Tibial artery (tissue), 4 donors: ENCODE results near the gene CTR9.

Experiments used
- DNase-seq, 2 donors: peaks; one replicate each; pipeline ENCODE4 v3.0.0-alpha.2; 2019
- H3K27ac ChIP-seq, 2 donors: fragments of 200-600 bp; sonication (generic) in 1 of 2; 1 replicate in 1 of 2; 2 replicates in 1 of 2; pipeline ENCODE4 v1.5.1; 2018 to 2019; ENCODE audit warnings: mild to moderate bottlenecking in 1 of 2
- H3K27me3 ChIP-seq, 2 donors: fragments of 200-600 bp; sonication (generic) in 1 of 2; one replicate each; pipeline versions ENCODE4 v1.5.1 to v1.6.0; 2016 to 2019
- H3K36me3 ChIP-seq, 3 donors: fragments of 200-600 bp; sonication (generic) in 2 of 3; one replicate each; pipeline ENCODE4 v1.5.1; 2016 to 2019; ENCODE audit warnings: mild to moderate bottlenecking in 2 of 3
- H3K4me1 ChIP-seq, 4 donors: fragments of 200-600 bp; sonication (generic) in 2 of 4; 1 replicate in 3 of 4; 2 replicates in 1 of 4; pipeline ENCODE4 v1.5.1; 2016 to 2019
- H3K4me3 ChIP-seq, 2 donors: fragments of 200-600 bp; sonication (generic) in 1 of 2; 1 replicate in 1 of 2; 2 replicates in 1 of 2; pipeline ENCODE4 v1.5.1; 2018 to 2019; ENCODE audit warnings: mild to moderate bottlenecking in 2 of 2
- H3K9me3 ChIP-seq, 3 donors: fragments of 200-600 bp; sonication (generic) in 1 of 3; one replicate each; pipeline ENCODE4 v1.5.1; 2016 to 2019
- intact Hi-C: fragments of 100-400 bp; cut with DNase I; formaldehyde crosslinking; loops from one replicate; pipeline ENCODE4 v1.15.0; 2023; ENCODE audit warnings: low total_unique reads
- TF ChIP-seq, protein P1 (sequence below), 2 experiments: fragments of 200-600 bp in 1 of 2; fragments of 450-650 bp in 1 of 2; IDR thresholded peaks; one replicate each; pipeline ENCODE4 v1.5.1; 2017 to 2019; ENCODE audit warnings: antibody characterized with exemption in 2 of 2, mild to moderate bottlenecking in 1 of 2, moderate library complexity in 1 of 2

The CTR9 gene

DNA sequence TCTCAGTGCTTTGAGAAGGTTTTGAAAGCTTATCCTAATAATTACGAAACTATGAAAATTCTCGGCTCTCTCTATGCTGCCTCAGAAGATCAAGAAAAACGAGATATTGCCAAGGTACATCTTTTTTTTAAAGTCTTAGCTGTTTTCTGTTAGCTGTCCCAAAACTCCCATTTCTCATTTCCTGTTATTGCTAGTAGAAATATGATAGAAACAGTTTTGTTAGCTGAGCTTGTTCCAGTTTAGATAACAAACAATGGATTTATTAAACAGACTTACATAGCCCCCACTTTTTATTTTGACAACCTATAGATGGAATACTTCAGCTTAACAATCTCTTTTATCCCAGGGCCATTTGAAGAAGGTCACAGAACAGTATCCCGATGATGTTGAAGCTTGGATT lies 12.7 kb downstream of the CTR9 start:
- no peak overlapping the region for H3K4me3 ChIP-seq
- H3K27ac ChIP-seq = no peak overlapping the region
- intact Hi-C loops = no loop called here
- H3K9me3 ChIP-seq = no peaks in the 10 kb centered on the region
- DNase-seq = no peak
- H3K4me1 ChIP-seq = no peaks in the 10 kb centered on the region
- TF ChIP-seq, protein P1, sequence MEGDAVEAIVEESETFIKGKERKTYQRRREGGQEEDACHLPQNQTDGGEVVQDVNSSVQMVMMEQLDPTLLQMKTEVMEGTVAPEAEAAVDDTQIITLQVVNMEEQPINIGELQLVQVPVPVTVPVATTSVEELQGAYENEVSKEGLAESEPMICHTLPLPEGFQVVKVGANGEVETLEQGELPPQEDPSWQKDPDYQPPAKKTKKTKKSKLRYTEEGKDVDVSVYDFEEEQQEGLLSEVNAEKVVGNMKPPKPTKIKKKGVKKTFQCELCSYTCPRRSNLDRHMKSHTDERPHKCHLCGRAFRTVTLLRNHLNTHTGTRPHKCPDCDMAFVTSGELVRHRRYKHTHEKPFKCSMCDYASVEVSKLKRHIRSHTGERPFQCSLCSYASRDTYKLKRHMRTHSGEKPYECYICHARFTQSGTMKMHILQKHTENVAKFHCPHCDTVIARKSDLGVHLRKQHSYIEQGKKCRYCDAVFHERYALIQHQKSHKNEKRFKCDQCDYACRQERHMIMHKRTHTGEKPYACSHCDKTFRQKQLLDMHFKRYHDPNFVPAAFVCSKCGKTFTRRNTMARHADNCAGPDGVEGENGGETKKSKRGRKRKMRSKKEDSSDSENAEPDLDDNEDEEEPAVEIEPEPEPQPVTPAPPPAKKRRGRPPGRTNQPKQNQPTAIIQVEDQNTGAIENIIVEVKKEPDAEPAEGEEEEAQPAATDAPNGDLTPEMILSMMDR (IDR thresholded peaks at IDR 0.05) = no peak
- H3K27me3 ChIP-seq = no peaks in the 10 kb centered on the region
- H3K36me3 ChIP-seq = peaks cover 60 to 82% (median 79%) of the 10 kb centered on the region in 3 donors

DNA sequence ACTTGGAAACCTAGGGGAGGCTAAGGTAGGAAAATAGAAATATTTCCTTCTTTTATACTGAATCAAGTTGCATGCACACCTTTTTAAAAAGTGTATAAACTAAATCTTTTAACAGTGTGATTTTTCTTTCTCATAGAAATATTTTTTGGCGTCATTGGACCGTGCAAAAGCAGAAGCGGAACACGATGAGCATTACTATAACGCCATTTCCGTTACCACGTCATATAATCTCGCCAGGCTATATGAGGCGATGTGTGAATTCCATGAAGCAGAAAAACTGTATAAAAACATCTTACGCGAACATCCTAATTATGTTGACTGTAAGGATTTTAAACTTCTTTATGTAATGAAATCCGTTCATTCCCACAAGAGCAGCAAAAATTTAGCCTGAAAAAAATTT lies 13.4 kb downstream of the CTR9 start:
- no peak overlapping the region for H3K27ac ChIP-seq
- no peaks in the 10 kb centered on the region for H3K27me3 ChIP-seq
- no peaks in the 10 kb centered on the region for H3K9me3 ChIP-seq
- peaks cover 60 to 75% (median 73%) of the 10 kb centered on the region in 3 donors for H3K36me3 ChIP-seq
- no peak overlapping the region for H3K4me3 ChIP-seq
- TF ChIP-seq, protein P1 (IDR thresholded peaks at IDR 0.05) = no peak
- DNase-seq = no peak
- intact Hi-C loops = no loop called here
- no peaks in the 10 kb centered on the region for H3K4me1 ChIP-seq

DNA sequence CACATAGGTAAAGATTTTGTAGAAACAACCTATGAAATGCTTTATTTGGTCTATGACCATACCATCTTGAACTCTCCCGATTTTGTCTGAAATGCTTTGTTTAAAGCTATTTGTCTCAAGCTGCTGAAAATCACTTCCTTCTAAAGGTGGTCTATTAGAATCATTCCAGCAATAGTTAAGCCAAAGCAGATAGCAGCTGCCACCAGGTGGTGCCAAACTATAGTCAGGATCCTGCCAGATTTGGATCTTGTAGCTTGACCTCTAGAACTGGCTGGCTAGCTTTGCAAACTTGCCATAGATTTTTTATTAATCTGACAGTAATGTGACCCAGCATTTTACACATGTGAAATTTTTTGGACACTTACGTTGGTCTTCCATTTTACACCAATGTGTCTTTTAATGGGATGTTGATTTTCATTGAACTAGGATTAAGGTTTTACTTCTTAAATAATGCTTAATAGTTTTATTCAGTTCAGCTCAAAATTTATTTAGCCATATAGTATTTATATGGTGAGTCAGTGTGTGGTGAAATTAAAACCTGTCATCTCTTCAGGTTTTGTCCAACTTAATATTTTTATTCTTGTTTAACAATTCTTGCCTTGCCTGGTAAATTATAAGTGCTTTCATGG lies 19.7 kb downstream of the CTR9 start:
- Histone ChIP-seq H3K9me3 (no peaks in the 10 kb centered on the region), H3K27ac (no peak overlapping the region), H3K36me3 (peaks cover 54 to 61% (median 56%) of the 10 kb centered on the region in 3 donors), H3K4me3 (no peak overlapping the region), H3K27me3 (no peaks in the 10 kb centered on the region), H3K4me1 (no peaks in the 10 kb centered on the region)
- DNase-seq = peak in 1 of 2 donors; percentile 44
- intact Hi-C loops = no loop called here
- TF ChIP-seq, protein P1 (IDR thresholded peaks at IDR 0.05) = peak; percentile 40 to 47

DNA sequence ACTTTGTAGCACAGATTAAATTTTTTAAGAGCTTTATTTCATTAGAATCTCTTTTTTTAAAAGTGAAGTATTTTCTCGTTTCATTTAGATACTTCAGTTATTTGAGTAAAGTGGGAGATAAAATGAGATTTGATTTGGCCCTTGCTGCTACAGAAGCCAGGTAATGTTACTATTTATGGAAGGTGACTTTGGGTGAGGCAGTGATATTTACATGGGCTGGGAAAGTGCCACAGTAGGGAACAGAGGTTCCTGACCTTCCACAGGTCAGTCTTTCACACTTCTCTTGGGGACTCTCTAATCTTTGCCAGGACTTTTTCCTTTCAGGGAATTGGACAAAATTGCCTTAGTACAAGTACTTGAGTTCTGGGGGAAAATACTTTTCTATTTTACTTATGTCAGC lies 20.4 kb downstream of the CTR9 start:
- H3K27me3 ChIP-seq = no peaks in the 10 kb centered on the region
- no peaks in the 10 kb centered on the region for H3K9me3 ChIP-seq
- no peaks in the 10 kb centered on the region for H3K4me1 ChIP-seq
- no peak for DNase-seq
- intact Hi-C loops = no loop called here
- TF ChIP-seq, protein P1 (IDR thresholded peaks at IDR 0.05) = no peak
- H3K27ac ChIP-seq = no peak overlapping the region
- H3K4me3 ChIP-seq = no peak overlapping the region
- H3K36me3 ChIP-seq = peaks cover 54 to 62% (median 61%) of the 10 kb centered on the region in 3 donors

DNA sequence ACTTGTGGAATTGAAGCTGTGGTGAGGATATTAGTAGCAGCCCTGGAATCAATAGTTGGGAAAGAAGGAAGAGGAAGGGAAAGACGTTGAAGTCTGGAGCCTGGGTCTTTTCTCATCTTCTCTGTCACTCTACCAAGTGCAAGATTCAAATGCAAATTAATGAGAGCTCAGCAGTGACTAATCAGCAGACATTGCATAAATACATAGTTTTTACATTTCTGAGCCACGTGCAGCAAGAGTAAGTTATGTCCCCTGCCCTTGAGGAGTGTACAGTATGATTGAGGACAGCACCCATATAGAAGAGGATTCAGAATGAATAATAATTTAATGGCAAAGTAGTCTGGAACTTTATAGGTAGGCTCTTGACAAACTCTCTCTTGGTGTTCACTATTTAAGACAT lies 23.8 kb downstream of the CTR9 start:
- Histone ChIP-seq H3K9me3 (no peaks in the 10 kb centered on the region), H3K4me1 (no peaks in the 10 kb centered on the region), H3K27me3 (no peaks in the 10 kb centered on the region), H3K4me3 (no peak overlapping the region), H3K36me3 (peaks cover 70 to 82% (median 79%) of the 10 kb centered on the region in 3 donors), H3K27ac (no peak overlapping the region)
- no peak for DNase-seq
- intact Hi-C loops = no loop called here
- TF ChIP-seq, protein P1 (IDR thresholded peaks at IDR 0.05) = no peak
